Mesothelial cell of epicardium (in vitro differentiated cells): ENCODE results near the gene RAB35. TPM values are rescaled to one million over a fixed set of nuclear protein-coding genes. Genes with fewer than 3 reads are reported as not detected.

Experiments used
- DNase-seq, 2 experiments: peaks; one replicate each; pipeline ENCODE4 v3.0.0; 2021; ENCODE audit warnings: low spot score in 2 of 2; ENCODE audit not compliant: unreplicated experiment in 2 of 2
- H3K27ac Mint-ChIP-seq: 2 replicates; pipeline ENCODE4 v1.8.0; 2021; ENCODE audit warnings: mixed read lengths
- H3K27me3 Mint-ChIP-seq: 2 replicates; pipeline ENCODE4 v1.8.0; 2021; ENCODE audit warnings: low read depth, mixed read lengths
- H3K36me3 Mint-ChIP-seq: 2 replicates; pipeline ENCODE4 v1.8.0; 2021; ENCODE audit warnings: mixed read lengths
- H3K4me1 Mint-ChIP-seq: 2 replicates; pipeline ENCODE4 v1.8.0; 2021; ENCODE audit warnings: mixed read lengths
- H3K4me3 Mint-ChIP-seq: 2 replicates; pipeline ENCODE4 v1.8.0; 2021; ENCODE audit warnings: mild to moderate bottlenecking, moderate library complexity, mixed read lengths
- H3K9me3 Mint-ChIP-seq: 2 replicates; pipeline ENCODE4 v1.8.0; 2021; ENCODE audit warnings: mixed read lengths
- total RNA-seq: library from RNA; stranded (reverse); gene quantifications from 3 replicates; pipeline ENCODE4 v1.2.1, GENCODE V29; 2021
- TF ChIP-seq, protein P1 (sequence below): fragments of 200-600 bp; sonication (generic); IDR thresholded peaks from one replicate; pipeline ENCODE4 v1.5.0; 2021; ENCODE audit warnings: antibody characterized with exemption; ENCODE audit not compliant: unreplicated experiment

The RAB35 gene
- total RNA-seq, 1 donor from 2014 or later: 36.5 TPM

DNA sequence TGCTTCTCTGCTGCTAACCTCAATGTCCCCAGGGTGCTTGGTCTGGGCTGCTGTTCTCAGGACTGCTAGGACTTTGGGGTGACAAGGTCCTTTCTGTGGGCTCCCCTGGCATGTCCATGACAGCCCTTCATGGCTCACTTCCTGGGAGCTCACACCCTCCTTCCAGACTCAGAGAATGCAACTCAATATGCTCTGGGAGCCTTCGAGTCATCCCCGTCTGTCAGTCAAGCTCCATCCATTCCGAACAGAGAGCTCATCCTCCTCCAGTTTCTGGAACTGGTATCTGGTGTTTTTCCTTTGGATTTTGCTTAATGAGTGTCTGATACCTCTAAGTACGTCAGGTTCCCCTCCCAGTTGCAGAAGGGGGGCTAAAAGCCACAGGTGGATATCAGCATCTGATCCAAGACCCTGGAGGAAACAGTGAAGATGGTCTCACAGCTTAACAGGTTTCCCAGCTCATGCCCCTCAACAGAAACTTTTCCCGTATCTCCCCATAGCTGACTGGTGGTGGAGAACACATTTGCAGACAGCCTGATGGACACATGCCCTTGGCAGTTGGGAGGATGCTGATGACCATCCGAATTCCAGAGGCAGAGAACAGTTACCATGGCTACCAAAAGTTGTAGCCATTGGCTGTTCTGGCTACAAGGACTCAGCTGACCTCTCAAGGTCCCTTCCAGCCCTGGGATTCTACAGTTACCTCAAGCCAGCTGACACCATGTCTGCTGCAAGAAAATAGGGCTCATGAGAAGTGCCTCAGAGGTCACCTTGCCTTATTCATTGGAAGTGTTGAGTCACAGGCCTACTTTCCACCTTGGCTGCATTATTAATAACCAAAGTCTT, 9.5 kb upstream of the RAB35 start:
- Mint-ChIP-seq H3K27me3 (no peaks in the 10 kb centered on the region), H3K4me1 (no peaks in the 10 kb centered on the region), H3K36me3 (peaks cover 22% of the 10 kb centered on the region), H3K9me3 (no peaks in the 10 kb centered on the region), H3K4me3 (no peak overlapping the region), H3K27ac (no peak overlapping the region)
- DNase-seq: no peak
- TF ChIP-seq, protein P1, sequence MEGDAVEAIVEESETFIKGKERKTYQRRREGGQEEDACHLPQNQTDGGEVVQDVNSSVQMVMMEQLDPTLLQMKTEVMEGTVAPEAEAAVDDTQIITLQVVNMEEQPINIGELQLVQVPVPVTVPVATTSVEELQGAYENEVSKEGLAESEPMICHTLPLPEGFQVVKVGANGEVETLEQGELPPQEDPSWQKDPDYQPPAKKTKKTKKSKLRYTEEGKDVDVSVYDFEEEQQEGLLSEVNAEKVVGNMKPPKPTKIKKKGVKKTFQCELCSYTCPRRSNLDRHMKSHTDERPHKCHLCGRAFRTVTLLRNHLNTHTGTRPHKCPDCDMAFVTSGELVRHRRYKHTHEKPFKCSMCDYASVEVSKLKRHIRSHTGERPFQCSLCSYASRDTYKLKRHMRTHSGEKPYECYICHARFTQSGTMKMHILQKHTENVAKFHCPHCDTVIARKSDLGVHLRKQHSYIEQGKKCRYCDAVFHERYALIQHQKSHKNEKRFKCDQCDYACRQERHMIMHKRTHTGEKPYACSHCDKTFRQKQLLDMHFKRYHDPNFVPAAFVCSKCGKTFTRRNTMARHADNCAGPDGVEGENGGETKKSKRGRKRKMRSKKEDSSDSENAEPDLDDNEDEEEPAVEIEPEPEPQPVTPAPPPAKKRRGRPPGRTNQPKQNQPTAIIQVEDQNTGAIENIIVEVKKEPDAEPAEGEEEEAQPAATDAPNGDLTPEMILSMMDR: no peak

DNA sequence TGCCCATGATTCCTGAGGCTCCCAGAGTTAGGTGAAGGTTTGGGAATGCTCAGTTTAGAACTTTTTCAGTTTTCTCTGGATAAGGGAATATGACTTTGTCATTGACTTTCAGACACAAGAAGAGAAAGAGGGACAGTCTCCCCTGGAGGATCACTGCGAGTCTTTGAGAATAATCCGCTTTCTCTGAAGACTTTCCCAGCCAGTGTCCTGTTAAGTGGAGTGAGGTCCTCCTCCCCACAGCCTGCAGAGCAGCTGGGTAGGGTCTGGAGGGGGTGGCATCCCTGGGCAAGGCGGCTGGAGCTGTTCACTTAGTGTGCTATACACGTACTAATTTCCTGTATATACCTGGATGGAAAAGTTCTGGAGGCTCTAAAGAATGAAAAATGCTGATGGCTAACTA, 8.5 kb upstream of the RAB35 start:
- TF ChIP-seq, protein P1: no peak
- no peaks in the 10 kb centered on the region for H3K9me3 Mint-ChIP-seq
- H3K4me3 Mint-ChIP-seq: no peak overlapping the region

DNA sequence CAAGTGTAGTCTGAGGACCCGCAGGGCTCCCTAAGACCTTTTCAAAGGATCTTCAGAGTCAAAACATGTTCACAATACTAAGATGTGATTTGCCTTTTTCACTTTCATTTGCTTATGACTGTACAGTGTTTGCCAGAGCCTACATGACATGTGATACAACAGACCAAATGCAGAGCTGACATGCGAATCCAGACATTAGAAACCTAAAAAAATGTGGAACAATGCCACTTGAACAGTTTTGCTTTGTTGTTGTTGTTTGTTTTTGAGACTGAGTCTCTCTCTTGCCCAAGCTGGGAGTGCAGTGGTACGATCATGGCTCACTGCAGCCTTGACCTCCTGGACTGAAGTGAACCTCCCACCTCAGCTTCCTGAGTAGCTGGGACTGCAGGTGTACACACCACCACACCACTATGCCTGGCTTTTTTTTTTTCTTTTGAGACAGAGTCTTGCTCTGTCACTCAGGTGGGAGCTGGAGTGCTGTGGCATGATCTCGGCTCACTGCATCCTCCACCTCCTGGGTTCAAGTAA, 5.3 kb upstream of the RAB35 start:
- Mint-ChIP-seq H3K4me1 (peaks cover 18% of the 10 kb centered on the region), H3K27me3 (no peaks in the 10 kb centered on the region), H3K4me3 (no peak overlapping the region), H3K36me3 (peaks cover 3% of the 10 kb centered on the region), H3K9me3 (no peaks in the 10 kb centered on the region), H3K27ac (no peak overlapping the region)
- TF ChIP-seq, protein P1: no peak
- no peak for DNase-seq

More for the DNA sequence above, 8.5 kb upstream of the RAB35 start:
- no peak for DNase-seq
- Mint-ChIP-seq H3K36me3 (peaks cover 22% of the 10 kb centered on the region), H3K27me3 (no peaks in the 10 kb centered on the region), H3K27ac (no peak overlapping the region), H3K4me1 (no peaks in the 10 kb centered on the region)

DNA sequence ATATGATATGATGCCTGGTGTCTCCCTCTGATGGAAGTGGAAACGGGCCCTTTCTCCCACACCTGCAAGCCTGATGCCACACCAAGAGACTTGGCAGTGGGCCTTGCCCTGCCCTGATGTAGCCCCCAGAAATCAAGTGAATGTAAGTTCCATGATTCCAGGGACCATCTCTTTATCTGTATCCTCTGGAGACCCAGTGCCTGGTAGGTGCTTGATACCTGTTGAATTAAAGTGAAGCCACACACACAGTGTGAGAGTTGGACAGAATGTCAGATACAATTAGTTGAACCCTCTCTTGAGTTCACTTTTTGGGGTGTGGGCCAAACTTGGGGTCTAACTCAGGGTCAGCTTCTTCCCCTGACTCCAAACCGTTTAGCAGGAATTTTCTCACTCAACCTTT, 4.8 kb upstream of the RAB35 start:
- no peaks in the 10 kb centered on the region for H3K9me3 Mint-ChIP-seq
- DNase-seq: no peak
- no peak overlapping the region for H3K4me3 Mint-ChIP-seq
- H3K27ac Mint-ChIP-seq: no peak overlapping the region
- no peaks in the 10 kb centered on the region for H3K27me3 Mint-ChIP-seq
- H3K36me3 Mint-ChIP-seq: no peaks in the 10 kb centered on the region
- TF ChIP-seq, protein P1: no peak
- peaks cover 18% of the 10 kb centered on the region for H3K4me1 Mint-ChIP-seq

DNA sequence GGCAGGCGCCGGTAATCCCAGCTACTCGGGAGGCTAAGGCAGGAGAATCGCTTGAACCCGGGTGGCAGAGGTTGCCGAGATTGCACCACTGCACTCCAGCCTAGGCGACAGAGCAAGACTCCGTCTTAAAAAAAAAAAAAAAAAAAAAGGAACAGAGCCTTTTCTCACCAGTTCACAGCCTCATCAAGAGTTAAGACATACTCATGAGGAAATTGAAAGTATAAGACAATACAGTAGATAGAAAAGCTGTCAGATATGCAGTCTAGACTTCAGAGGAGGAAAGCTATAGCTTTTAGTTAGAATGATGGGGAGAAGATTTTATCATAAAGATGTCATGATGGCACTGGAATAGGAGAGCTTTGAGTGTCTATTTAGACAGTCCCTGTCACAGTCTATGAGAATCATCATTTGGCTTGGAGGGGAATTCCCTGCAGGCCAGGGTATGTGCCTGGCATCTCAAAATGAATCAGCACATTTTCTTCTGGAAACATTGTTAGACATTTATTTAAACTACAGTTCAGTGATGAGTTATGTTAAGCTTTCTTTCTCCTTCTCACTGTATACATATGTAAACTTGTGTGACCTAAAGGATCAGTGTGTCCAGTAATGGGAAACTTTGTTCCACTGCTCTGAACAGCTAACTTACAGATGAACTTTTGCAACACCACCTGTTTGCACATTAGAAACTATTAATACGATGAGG, 2.9 kb upstream of the RAB35 start:
- Mint-ChIP-seq H3K4me1 (peaks cover 31% of the 10 kb centered on the region), H3K36me3 (peaks cover under 1% of the 10 kb centered on the region), H3K27ac (no peak overlapping the region), H3K4me3 (no peak overlapping the region), H3K27me3 (no peaks in the 10 kb centered on the region), H3K9me3 (no peaks in the 10 kb centered on the region)
- no peak for DNase-seq
- TF ChIP-seq, protein P1: no peak
